OCI-M2 (cell line): Measurements from ENCODE around the gene C7orf57.
"Not testable (repeated sequence)": the region's sequence is repeated elsewhere in the genome, so short reads cannot be mapped to it uniquely, and the experiment has no call there.

Source experiments
- DNase-seq: peaks from one replicate; lab custom pipeline; 2025; ENCODE audit not compliant: unreplicated experiment; lab: John Stamatoyannopoulos, UW

Gene C7orf57

GRCh38 chr7:48033922-48034321 lies 1.4 kb upstream of the C7orf57 start:
- DNase-seq: no peak

- DNase-seq: no peak
Observed at GRCh38 chr7:48035967-48036478, 680 bp downstream of the C7orf57 start.

DNA sequence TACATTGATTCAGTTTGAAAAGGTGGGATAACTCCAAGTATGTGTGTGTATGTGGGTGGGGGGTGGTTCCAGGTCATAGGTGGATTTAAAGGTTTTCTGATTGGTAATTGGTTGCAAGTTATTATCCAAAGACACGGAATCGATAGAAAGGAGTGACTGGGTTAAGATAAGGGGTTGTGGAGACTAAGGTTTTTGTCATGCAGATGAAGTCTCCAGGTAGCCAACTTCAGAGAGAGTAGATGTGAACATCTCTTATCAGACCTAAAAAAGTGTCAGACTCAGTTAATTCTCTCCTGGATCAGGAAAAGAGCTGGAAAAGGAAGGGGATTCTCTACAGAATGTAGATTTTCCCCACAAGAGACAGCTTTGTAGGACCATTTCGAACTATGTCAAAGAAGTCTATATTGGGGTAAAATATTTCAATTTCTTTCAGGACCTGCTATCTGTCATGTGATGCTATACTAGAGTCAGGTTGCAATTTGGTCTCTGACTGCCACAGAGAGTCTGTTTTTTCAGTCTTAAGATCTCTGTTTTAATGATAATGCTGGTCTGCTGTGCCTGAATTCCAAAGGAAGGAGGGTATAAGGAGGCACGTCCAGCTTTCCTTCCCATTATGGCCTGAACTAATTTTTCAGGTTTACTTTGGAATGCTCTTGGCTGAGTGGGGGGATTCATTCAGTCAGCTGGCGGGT lies 3.6 kb downstream of the C7orf57 start:
- DNase-seq: no peak

GRCh38 chr7:48040944-48041652 lies 5.8 kb downstream of the C7orf57 start:
- DNase-seq: no peak

GRCh38 chr7:48041653-48041970 lies 6.3 kb downstream of the C7orf57 start:
- DNase-seq: no peak

GRCh38 chr7:48042216-48042615 lies 6.9 kb downstream of the C7orf57 start:
- no peak for DNase-seq

- DNase-seq: no peak
Observed at GRCh38 chr7:48042636-48043035, 7.3 kb downstream of the C7orf57 start.

- DNase-seq: no peak
Observed at GRCh38 chr7:48045195-48045765, 9.9 kb downstream of the C7orf57 start.

GRCh38 chr7:48046458-48046857 lies 11.1 kb downstream of the C7orf57 start:
- no peak for DNase-seq

DNA sequence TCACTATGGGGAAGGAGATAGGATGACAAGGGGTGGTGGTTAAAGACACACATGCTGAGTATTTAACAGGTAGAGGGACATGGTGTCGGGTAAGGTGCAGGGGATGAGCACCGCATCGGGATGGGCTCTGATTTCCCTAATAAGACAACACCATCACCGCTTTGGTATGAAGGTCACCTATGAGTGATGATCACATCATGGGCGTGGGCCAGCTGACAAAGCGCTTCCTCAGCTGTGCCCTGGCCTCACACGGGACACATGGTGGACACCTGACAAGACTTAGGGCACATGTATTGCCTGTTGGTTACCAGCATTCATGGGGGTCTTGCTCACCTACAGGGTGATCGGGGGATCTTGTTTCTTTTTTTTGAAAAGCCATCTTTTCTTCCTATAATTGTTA lies 12.8 kb downstream of the C7orf57 start:
- no peak for DNase-seq

- no peak for DNase-seq
Observed at GRCh38 chr7:48049850-48050249, 14.5 kb downstream of the C7orf57 start.

DNA sequence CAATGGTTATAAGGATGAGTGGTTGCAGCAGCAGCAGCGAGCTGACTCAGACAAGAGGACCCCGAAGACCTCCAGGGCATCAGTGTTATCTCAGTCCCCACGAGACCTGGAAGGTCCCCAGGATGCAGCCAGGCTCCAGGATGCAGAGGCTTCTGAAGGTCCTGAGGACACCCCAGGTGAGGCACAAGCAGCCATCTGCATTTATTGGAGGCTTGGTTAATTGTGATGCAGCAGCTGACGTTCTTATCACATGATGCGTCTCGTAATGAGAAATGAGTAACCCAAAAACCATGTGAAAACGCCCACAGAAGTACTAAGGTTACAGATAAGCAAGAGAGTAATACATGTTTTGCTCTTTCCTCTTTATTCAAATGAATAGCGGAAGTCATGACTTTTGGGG lies 17.4 kb downstream of the C7orf57 start:
- DNase-seq: no peak

DNA sequence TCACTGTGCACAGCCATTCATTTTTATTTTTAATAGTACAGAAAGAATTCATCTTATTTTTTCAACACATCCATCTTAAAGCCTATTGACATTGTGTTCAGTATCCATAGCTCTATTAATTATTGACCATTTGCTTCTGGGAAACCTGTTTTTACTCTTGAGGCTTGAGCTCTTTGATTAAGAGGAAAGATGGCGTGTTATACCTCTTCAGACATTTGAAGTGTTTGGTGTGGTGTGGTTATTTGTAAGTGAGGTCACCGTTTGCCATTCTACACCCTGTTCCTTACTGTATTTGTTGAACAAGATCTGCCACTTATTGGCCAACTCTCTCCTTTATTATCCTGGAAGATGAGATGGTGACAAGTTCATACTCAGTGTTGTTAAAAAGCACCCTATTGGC lies 18.4 kb downstream of the C7orf57 start:
- DNase-seq: no peak

- no peak for DNase-seq
Observed at GRCh38 chr7:48058990-48059389, 23.6 kb downstream of the C7orf57 start.

- DNase-seq: no peak
Observed at GRCh38 chr7:48059706-48060105, 24.4 kb downstream of the C7orf57 start.

DNA sequence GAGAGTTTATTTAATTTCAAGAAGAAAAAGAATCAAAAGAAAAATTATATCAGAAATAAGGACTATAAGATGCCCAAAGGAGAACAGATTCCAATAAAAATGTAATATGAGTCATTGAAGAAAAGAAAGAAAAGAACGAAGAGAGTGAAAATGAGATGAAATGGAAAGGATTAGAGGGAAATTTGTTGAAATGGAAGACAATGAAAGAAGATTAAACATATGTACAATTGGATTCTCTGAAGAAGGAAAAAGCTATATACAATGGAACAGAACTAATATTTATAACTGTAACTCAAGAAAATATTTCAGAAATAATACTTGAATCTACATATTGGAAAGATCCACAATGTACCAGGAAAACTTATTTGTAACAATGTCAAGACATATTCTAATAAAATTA lies 28.6 kb downstream of the C7orf57 start:
- DNase-seq: no peak

- DNase-seq: no peak
Observed at GRCh38 chr7:48067475-48067874, 32.1 kb downstream of the C7orf57 start.

- DNase-seq: no peak
Observed at GRCh38 chr7:48074204-48074654, 38.9 kb downstream of the C7orf57 start.

GRCh38 chr7:48077423-48077822 lies 42.1 kb downstream of the C7orf57 start:
- no peak for DNase-seq

DNA sequence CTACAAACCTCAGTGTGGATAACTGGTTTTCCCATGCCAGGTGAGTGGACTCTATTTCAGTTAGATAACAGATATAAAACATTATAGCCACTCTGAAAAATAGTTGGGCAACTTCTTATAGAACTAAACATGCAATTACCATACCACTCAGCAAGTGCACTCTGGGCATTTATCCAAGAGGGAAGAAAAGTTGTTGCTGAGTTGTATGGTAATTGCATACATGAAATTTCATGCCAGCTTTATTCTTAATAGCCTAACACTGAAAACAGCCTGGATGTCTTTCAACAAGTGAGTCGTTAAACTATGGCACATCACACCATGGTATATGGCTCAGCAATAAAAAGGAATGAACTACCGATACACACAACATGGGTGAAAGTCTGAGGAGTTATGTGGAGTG lies 43.1 kb downstream of the C7orf57 start:
- no peak for DNase-seq

- DNase-seq: not testable (repeated sequence)
Observed at GRCh38 chr7:48082378-48082777, 47.0 kb downstream of the C7orf57 start.

DNA sequence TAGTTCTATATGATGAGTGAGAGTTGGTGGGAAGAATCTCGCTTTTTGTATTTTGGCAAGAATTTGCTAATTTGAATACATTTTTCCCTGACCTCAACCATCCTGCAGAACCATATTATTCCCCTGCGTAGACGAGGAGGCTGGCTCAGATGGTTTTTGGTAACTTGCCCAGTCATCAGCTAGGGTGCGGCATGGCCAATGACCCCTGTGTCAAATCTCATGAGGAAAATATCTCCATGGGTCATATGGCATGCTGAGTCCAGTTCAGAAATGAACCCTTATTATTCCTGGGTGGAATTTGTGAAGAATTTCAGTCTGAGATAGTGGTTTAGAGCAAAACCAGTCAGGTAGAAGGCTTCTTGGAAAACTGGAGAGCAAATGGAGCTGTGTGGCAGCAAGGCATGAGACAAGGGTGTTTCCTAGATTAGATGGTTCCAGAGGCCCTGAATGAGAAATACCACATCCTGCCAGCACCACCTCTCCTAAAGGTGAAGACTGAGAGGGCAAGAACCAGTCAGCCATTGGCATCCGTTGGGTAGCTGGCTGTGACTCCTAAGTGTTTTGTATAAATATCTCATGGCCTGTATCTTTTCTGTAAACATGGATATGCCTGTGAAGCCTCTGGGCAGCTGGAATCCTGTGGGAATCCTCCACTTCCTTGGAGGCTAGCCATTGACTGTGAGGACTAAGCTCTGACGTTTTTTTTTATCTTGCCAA lies 47.9 kb downstream of the C7orf57 start:
- DNase-seq: no peak
